ENCODE results near the gene LMOD2. TPM values are rescaled to one million over a fixed set of nuclear protein-coding genes. Genes with fewer than 3 reads are reported as not detected.

Gene LMOD2
- polyA plus RNA-seq, 3 donors = 0.09 TPM; not detected in 2

GRCh38 chr7:123663200-123663599 is 7.5 kb downstream of the LMOD2 start:
- Mint-ChIP-seq H3K27ac (no peak overlapping the region), H3K4me1 (peaks cover 2% of the 10 kb centered on the region), H3K9me3 (peaks cover 0 to 3% (median 0%) of the 10 kb centered on the region in 7 donors), H3K36me3 (no peaks in the 10 kb centered on the region), H3K4me3 (no peak overlapping the region), H3K27me3 (ENCODE audit: low read depth in 3 of 3) (peaks cover 0 to 4% (median 4%) of the 10 kb centered on the region in 3 donors)
- H4K20me1 ChIP-seq (ENCODE audit: insufficient read depth, low read length) = no peaks in the 10 kb centered on the region
- H3K36me3 ChIP-seq (replicated peaks in 1 of 2; ENCODE audit: control insufficient read depth in 1 of 2, insufficient read depth in 2 of 2, low read length in 2 of 2) = no peaks in the 10 kb centered on the region
- H3K4me1 ChIP-seq (ENCODE audit: control insufficient read depth in 1 of 2, insufficient read depth in 2 of 2, low read length in 2 of 2) = no peaks in the 10 kb centered on the region
- no peak overlapping the region for H2AFZ ChIP-seq (ENCODE audit: insufficient read depth, low read depth, low read length, poor library complexity, severe bottlenecking)
- intact Hi-C loops (cut with micrococcal nuclease) = no loop called here
- DNase-seq = no peak
- no peak overlapping the region for H3K27ac ChIP-seq (ENCODE audit: low read depth in 1 of 2, low read length in 2 of 2)
- WGBS (ENCODE audit: insufficient coverage) = 100% methylated on average over 1 of the region's 6 CpGs
- no peak overlapping the region for H3K4me2 ChIP-seq (replicated peaks; ENCODE audit: extremely low read depth, low read length, poor library complexity, severe bottlenecking)
- H3K9ac ChIP-seq (ENCODE audit: insufficient read depth, low read length, poor library complexity, severe bottlenecking) = no peak overlapping the region
- no peak overlapping the region for H3K4me3 ChIP-seq (replicated peaks in 1 of 3; ENCODE audit: low read depth in 2 of 3, low read length in 3 of 3)
- H3K27me3 ChIP-seq (ENCODE audit: control insufficient read depth in 2 of 2, insufficient read depth in 2 of 2, low read length in 2 of 2) = peaks cover 0 to 3% of the 10 kb centered on the region in 2 donors
- no peak for TF ChIP-seq CTCF (IDR thresholded peaks at IDR 0.05)
- no peaks in the 10 kb centered on the region for H3K9me3 ChIP-seq (replicated peaks in 1 of 2; ENCODE audit: control insufficient read depth in 1 of 2, insufficient read depth in 1 of 2, low read length in 2 of 2)
- no peaks in the 10 kb centered on the region for H3K79me2 ChIP-seq (ENCODE audit: insufficient read depth, low read length)

- DNase-seq = no peak
- TF ChIP-seq CTCF (IDR thresholded peaks at IDR 0.05) = no peak
- WGBS (ENCODE audit: insufficient coverage) = no CpG with 5 or more reads among the region's 2 CpGs
- Mint-ChIP-seq H3K4me1 (peaks cover 2% of the 10 kb centered on the region), H3K9me3 (peaks cover 0 to 2% (median 0%) of the 10 kb centered on the region in 7 donors), H3K4me3 (no peak overlapping the region), H3K27me3 (ENCODE audit: low read depth in 3 of 3) (peaks cover 0 to 4% (median 2%) of the 10 kb centered on the region in 3 donors), H3K27ac (no peak overlapping the region), H3K36me3 (no peaks in the 10 kb centered on the region)
- no peak overlapping the region for H3K4me3 ChIP-seq (replicated peaks in 1 of 3; ENCODE audit: low read depth in 2 of 3, low read length in 3 of 3)
- no peak overlapping the region for H3K9ac ChIP-seq (ENCODE audit: insufficient read depth, low read length, poor library complexity, severe bottlenecking)
- intact Hi-C loops (cut with micrococcal nuclease) = no loop called here
- no peak overlapping the region for H3K27ac ChIP-seq (ENCODE audit: low read depth in 1 of 2, low read length in 2 of 2)
- H3K9me3 ChIP-seq (replicated peaks in 1 of 2; ENCODE audit: control insufficient read depth in 1 of 2, insufficient read depth in 1 of 2, low read length in 2 of 2) = no peaks in the 10 kb centered on the region
- no peaks in the 10 kb centered on the region for H3K79me2 ChIP-seq (ENCODE audit: insufficient read depth, low read length)
- no peaks in the 10 kb centered on the region for H3K4me1 ChIP-seq (ENCODE audit: control insufficient read depth in 1 of 2, insufficient read depth in 2 of 2, low read length in 2 of 2)
- H3K27me3 ChIP-seq (ENCODE audit: control insufficient read depth in 2 of 2, insufficient read depth in 2 of 2, low read length in 2 of 2) = peaks cover 0 to 3% of the 10 kb centered on the region in 2 donors
- H3K36me3 ChIP-seq (replicated peaks in 1 of 2; ENCODE audit: control insufficient read depth in 1 of 2, insufficient read depth in 2 of 2, low read length in 2 of 2) = no peaks in the 10 kb centered on the region
- no peaks in the 10 kb centered on the region for H4K20me1 ChIP-seq (ENCODE audit: insufficient read depth, low read length)
- H2AFZ ChIP-seq (ENCODE audit: insufficient read depth, low read depth, low read length, poor library complexity, severe bottlenecking) = no peak overlapping the region
- H3K4me2 ChIP-seq (replicated peaks; ENCODE audit: extremely low read depth, low read length, poor library complexity, severe bottlenecking) = no peak overlapping the region
Observed at GRCh38 chr7:123665157-123665556, 9.5 kb downstream of the LMOD2 start.
